HEK293 (cell line): ENCODE data around the gene ANKS6.

Experiments used
- CTCF ChIP-seq: fragments of 450-650 bp; formaldehyde crosslinking; IDR thresholded peaks from 2 replicates; pipeline ENCODE4 v1.5.1; 2016; ENCODE audit warnings: missing biosample characterization, missing genetic modification characterization
- ZNF266 ChIP-seq: fragments of 450-650 bp; formaldehyde crosslinking; IDR thresholded peaks from 2 replicates; pipeline ENCODE4 v1.5.1; 2016; ENCODE audit warnings: missing biosample characterization, missing genetic modification characterization, low read depth

- TF ChIP-seq CTCF (tag by site-specific recombination) = no peak
- TF ChIP-seq ZNF266 = no peak
Observed at GRCh38 chr9:98836206-98836605, 39.9 kb upstream of the ANKS6 start.
